Astrocyte (in vitro differentiated cells and primary cell): Measurements from ENCODE around the gene HTR7.

ENCODE experiments used
- CTCF ChIP-seq: IDR thresholded peaks from 2 replicates; pipeline ENCODE4 v1.5.1; 2011; ENCODE audit warnings: low read depth, mild to moderate bottlenecking, inconsistent platforms, low read length, moderate library complexity; ENCODE audit not compliant: insufficient read depth
- EZH2 ChIP-seq: IDR thresholded peaks from 2 replicates; pipeline ENCODE4 v1.6.1; 2012; ENCODE audit warnings: mild to moderate bottlenecking, low read length, inconsistent platforms; ENCODE audit not compliant: insufficient read depth

- no peak for TF ChIP-seq CTCF
- no peak for TF ChIP-seq EZH2
These were observed 27.3 kb upstream of the HTR7 start for GRCh38 chr10:90885176-90885575.
